Activated CD8-positive, alpha-beta T cell treated with anti-CD3 and anti-CD28 coated beads for 36 hours (primary cell): ENCODE results near the gene CD6. TPM values are rescaled to one million over a fixed set of nuclear protein-coding genes. Genes with fewer than 3 reads are reported as not detected.

ENCODE experiments used
- ATAC-seq: fragments of 200-7000 bp; cut with Tn5 transposase; one replicate; pipeline ENCODE4 v1.10.0; 2021; ENCODE audit warnings: mild to moderate bottlenecking, moderate library complexity
- CTCF ChIA-PET: fragments of 350-600 bp; sonication (Branson Sonifier 250); formaldehyde crosslinking; loops from one replicate; lab custom pipeline; 2021; ENCODE audit warnings: antibody characterized with exemption; lab: Charles Lee
- POLR2A ChIA-PET: fragments of 350-600 bp; sonication (Branson Sonifier 250); formaldehyde crosslinking; loops from one replicate; lab custom pipeline; 2021; ENCODE audit warnings: antibody characterized with exemption; lab: Charles Lee
- DNase-seq: peaks from one replicate; pipeline ENCODE4 v3.0.0-alpha.2; 2020
- H3K27ac Mint-ChIP-seq: one replicate; pipeline ENCODE4 v1.8.0; 2021; ENCODE audit warnings: mild to moderate bottlenecking, mixed read lengths
- H3K27me3 Mint-ChIP-seq: one replicate; pipeline ENCODE4 v1.8.0; 2021; ENCODE audit warnings: mixed read lengths
- H3K36me3 Mint-ChIP-seq: one replicate; pipeline ENCODE4 v1.8.0; 2021; ENCODE audit warnings: low read depth, mixed read lengths
- H3K4me1 Mint-ChIP-seq: one replicate; pipeline ENCODE4 v1.8.0; 2021; ENCODE audit warnings: low read depth, mixed read lengths
- H3K4me3 Mint-ChIP-seq: one replicate; pipeline ENCODE4 v1.8.0; 2021; ENCODE audit warnings: mild to moderate bottlenecking, moderate library complexity, mixed read lengths
- H3K9me3 Mint-ChIP-seq: one replicate; pipeline ENCODE4 v1.8.0; 2021; ENCODE audit warnings: mixed read lengths
- CTCF ChIP-seq: fragments of 200-600 bp; IDR thresholded peaks from one replicate; pipeline ENCODE4 v1.8.0; 2022; ENCODE audit warnings: antibody characterized with exemption, mild to moderate bottlenecking
- intact Hi-C: fragments of 100-400 bp; cut with micrococcal nuclease; formaldehyde crosslinking; loops from one replicate; pipeline ENCODE4 v1.10.0; 2022
- total RNA-seq, 2 experiments: library from RNA; stranded (reverse); gene quantifications; one replicate each; pipeline ENCODE4 v1.2.3, GENCODE V29; 2021

CD6 gene
- total RNA-seq, 2 experiments from 2014 or later = 196 to 201 TPM

GRCh38 chr11:60941371-60942119 lies 29.9 kb upstream of the CD6 start:
- H3K27ac Mint-ChIP-seq = no peak overlapping the region
- no peaks in the 10 kb centered on the region for H3K36me3 Mint-ChIP-seq
- H3K27me3 Mint-ChIP-seq = no peaks in the 10 kb centered on the region
- DNase-seq (no peak), ATAC-seq (no peak)
- no peak for TF ChIP-seq CTCF
- no peaks in the 10 kb centered on the region for H3K4me1 Mint-ChIP-seq
- H3K9me3 Mint-ChIP-seq = no peaks in the 10 kb centered on the region
- CTCF ChIA-PET = interaction anchor here (0.7 to 2.3 kb wide), 4 partner anchors 8 to 246 kb away, joined by 4 to 7 read pairs (median 4); no protein-coding TSS in a partner anchor
- intact Hi-C loops = no loop called here
- POLR2A ChIA-PET = interaction anchor here (1.1 to 2.4 kb wide), 5 partner anchors 9 to 37 kb away, joined by 3 to 8 read pairs (median 4); partner anchors contain the start of gene TMEM132A
- H3K4me3 Mint-ChIP-seq = no peak overlapping the region

GRCh38 chr11:60942219-60942618 lies 29.3 kb upstream of the CD6 start:
- no peak for TF ChIP-seq CTCF
- Mint-ChIP-seq H3K4me3 (no peak overlapping the region), H3K4me1 (no peaks in the 10 kb centered on the region), H3K27me3 (no peaks in the 10 kb centered on the region), H3K36me3 (no peaks in the 10 kb centered on the region), H3K9me3 (no peaks in the 10 kb centered on the region), H3K27ac (no peak overlapping the region)
- no peak for DNase-seq
- ChIA-PET CTCF (interaction anchor here (1.0 to 1.6 kb wide), 4 partner anchors 16 to 245 kb away, joined by 3 to 5 read pairs (median 4); no protein-coding TSS in a partner anchor), POLR2A (interaction anchor here (1.1 to 2.4 kb wide), 3 partner anchors 8 to 52 kb away, joined by 3 to 8 read pairs (median 3); no protein-coding TSS in a partner anchor)
- ATAC-seq = no peak
- intact Hi-C loops = no loop called here

- no peaks in the 10 kb centered on the region for H3K27me3 Mint-ChIP-seq
- no peaks in the 10 kb centered on the region for H3K9me3 Mint-ChIP-seq
- POLR2A ChIA-PET = interaction anchor here (1.1 kb wide), 2 partner anchors 8 to 53 kb away, joined by 3 read pairs; no protein-coding TSS in a partner anchor
- DNase-seq (no peak), ATAC-seq (no peak)
- H3K4me1 Mint-ChIP-seq = no peaks in the 10 kb centered on the region
- no peak overlapping the region for H3K27ac Mint-ChIP-seq
- intact Hi-C loops = no loop called here
- no peak overlapping the region for H3K4me3 Mint-ChIP-seq
- no peak for TF ChIP-seq CTCF
- CTCF ChIA-PET = interaction anchor here (0.9 to 1.6 kb wide), 5 partner anchors 15 to 244 kb away, joined by 3 to 5 read pairs (median 3); no protein-coding TSS in a partner anchor
- no peaks in the 10 kb centered on the region for H3K36me3 Mint-ChIP-seq
These were observed 28.4 kb upstream of the CD6 start for GRCh38 chr11:60942970-60943565.

GRCh38 chr11:60944490-60945294 lies 26.8 kb upstream of the CD6 start:
- no peak overlapping the region for H3K27ac Mint-ChIP-seq
- no peak for TF ChIP-seq CTCF
- no peaks in the 10 kb centered on the region for H3K27me3 Mint-ChIP-seq
- no peaks in the 10 kb centered on the region for H3K36me3 Mint-ChIP-seq
- POLR2A ChIA-PET = no interaction called here
- no peak overlapping the region for H3K4me3 Mint-ChIP-seq
- DNase-seq (no peak), ATAC-seq (no peak)
- H3K4me1 Mint-ChIP-seq = peaks cover 5% of the 10 kb centered on the region
- intact Hi-C loops = no loop called here
- H3K9me3 Mint-ChIP-seq = no peaks in the 10 kb centered on the region
- CTCF ChIA-PET = interaction anchor here (0.8 to 1.3 kb wide), 2 partner anchors 29 to 186 kb away, joined by 3 read pairs; no protein-coding TSS in a partner anchor
